ENCODE measurements around the gene LLCFC1. TPM values are rescaled to one million over a fixed set of nuclear protein-coding genes. Genes with fewer than 3 reads are reported as not detected.

LLCFC1 gene
- total and polyA plus RNA-seq, 2 of the 13 experiments (the other 11 are each of a cell fraction or from before 2014, with no cell fraction given): not detected

DNA sequence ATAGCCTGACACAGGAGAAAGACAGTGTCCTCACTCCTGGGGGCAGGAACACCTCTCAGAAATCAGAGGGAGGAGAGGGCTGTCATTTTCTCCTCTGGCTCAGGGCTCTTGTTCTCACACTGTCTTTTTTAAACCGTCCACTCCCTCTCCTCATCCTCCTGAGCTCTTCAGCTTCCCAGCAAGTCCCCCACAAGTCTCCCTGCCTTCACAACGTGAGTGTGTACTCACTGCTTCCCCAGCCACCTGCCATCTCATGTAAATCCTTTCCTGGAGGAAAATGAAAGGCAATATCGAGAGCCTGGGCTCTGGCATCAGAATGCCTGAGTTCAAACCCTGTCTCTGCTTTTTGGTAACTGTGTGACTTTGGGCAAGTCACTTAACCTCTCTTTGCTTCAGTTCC is 5.7 kb downstream of the LLCFC1 start:
- Histone ChIP-seq H3K4me1 (ENCODE audit: insufficient read depth, low read length) (no peaks in the 10 kb centered on the region), H4K20me1 (ENCODE audit: insufficient read depth, low read length) (no peaks in the 10 kb centered on the region), H2AFZ (ENCODE audit: low read length) (no peak overlapping the region), H3K36me3 (replicated peaks in 1 of 2; ENCODE audit: control insufficient read depth in 1 of 2, insufficient read depth in 2 of 2, low read length in 2 of 2) (no peaks in the 10 kb centered on the region), H3K9ac (ENCODE audit: insufficient read depth, low read depth, low read length) (no peak overlapping the region), H3K4me2 (ENCODE audit: low read depth, low read length) (no peak overlapping the region), H3K27me3 (ENCODE audit: control insufficient read depth in 1 of 2, insufficient read depth in 2 of 2, low read length in 2 of 2) (peaks cover 0 to 20% of the 10 kb centered on the region in 2 experiments; a peak in 1 of 5 replicates), H3K27ac (ENCODE audit: extremely low read length, insufficient read depth, low read length) (no peak overlapping the region), H3K4me3 (replicated peaks in 1 of 3; ENCODE audit: insufficient read depth in 1 of 3, low read depth in 2 of 3, low read length in 3 of 3) (no peak overlapping the region), H3K79me2 (ENCODE audit: insufficient read depth, low read length) (no peaks in the 10 kb centered on the region), H3K9me3 (ENCODE audit: low read length) (no peaks in the 10 kb centered on the region)
- BruUV-seq (replicated peaks): no TSS peak
- ChIA-PET CTCF (ENCODE audit: low intra/inter-chr PET ratio, low total read pairs) (no interaction called here), POLR2A (no interaction called here)
- in situ Hi-C loops (cut with HindIII; ENCODE audit: extremely low pct_ligation_motif_present, low pct_unique_long_range_greater_than_20kb) (no loop called here), intact Hi-C loops (cut with micrococcal nuclease; ENCODE audit: unreplicated experiment) (no loop called here)
- DNase-seq (ENCODE audit: low spot score) (no peak), ATAC-seq (no peak), FAIRE-seq (no peak)
- whole genome bisulfite sequencing (ENCODE audit: low lambda C conversion rate): 3% methylated on average over 3 of the region's 3 CpGs
- TF ChIP-seq RFX5 (IDR thresholded peaks at IDR 0.05; ENCODE audit: low read depth, low read length): no peak
- TF ChIP-seq, protein P1, sequence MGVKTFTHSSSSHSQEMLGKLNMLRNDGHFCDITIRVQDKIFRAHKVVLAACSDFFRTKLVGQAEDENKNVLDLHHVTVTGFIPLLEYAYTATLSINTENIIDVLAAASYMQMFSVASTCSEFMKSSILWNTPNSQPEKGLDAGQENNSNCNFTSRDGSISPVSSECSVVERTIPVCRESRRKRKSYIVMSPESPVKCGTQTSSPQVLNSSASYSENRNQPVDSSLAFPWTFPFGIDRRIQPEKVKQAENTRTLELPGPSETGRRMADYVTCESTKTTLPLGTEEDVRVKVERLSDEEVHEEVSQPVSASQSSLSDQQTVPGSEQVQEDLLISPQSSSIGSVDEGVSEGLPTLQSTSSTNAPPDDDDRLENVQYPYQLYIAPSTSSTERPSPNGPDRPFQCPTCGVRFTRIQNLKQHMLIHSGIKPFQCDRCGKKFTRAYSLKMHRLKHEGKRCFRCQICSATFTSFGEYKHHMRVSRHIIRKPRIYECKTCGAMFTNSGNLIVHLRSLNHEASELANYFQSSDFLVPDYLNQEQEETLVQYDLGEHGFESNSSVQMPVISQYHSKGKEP (CRISPR knock-in tag; IDR thresholded peaks at IDR 0.05): no peak
- TF ChIP-seq SMAD1 (CRISPR knock-in tag; IDR thresholded peaks at IDR 0.05; ENCODE audit: borderline replicate concordance, low read depth): no peak
- no peak for TF ChIP-seq POLR2A (IDR thresholded peaks at IDR 0.05; ENCODE audit: insufficient read depth in 1 of 2, low read depth in 2 of 2, low read length in 2 of 2)
- no peak for TF ChIP-seq ZNF766 (CRISPR knock-in tag; IDR thresholded peaks at IDR 0.05; ENCODE audit: borderline replicate concordance)
- no peak for TF ChIP-seq ZNF747 (CRISPR knock-in tag; IDR thresholded peaks at IDR 0.05; ENCODE audit: borderline replicate concordance)

- intact Hi-C loops (cut with micrococcal nuclease; ENCODE audit: unreplicated experiment) (no loop called here), in situ Hi-C loops (cut with HindIII; ENCODE audit: extremely low pct_ligation_motif_present, low pct_unique_long_range_greater_than_20kb) (no loop called here)
- no peak overlapping the region for H3K4me2 ChIP-seq (ENCODE audit: low read depth, low read length)
- POLR2A ChIA-PET: no interaction called here
- no peak overlapping the region for H3K9ac ChIP-seq (ENCODE audit: insufficient read depth, low read depth, low read length)
- H3K4me1 ChIP-seq (ENCODE audit: insufficient read depth, low read length): no peaks in the 10 kb centered on the region
- no peaks in the 10 kb centered on the region for H3K9me3 ChIP-seq (ENCODE audit: low read length)
- no peaks in the 10 kb centered on the region for H4K20me1 ChIP-seq (ENCODE audit: insufficient read depth, low read length)
- no peak for ATAC-seq
- H2AFZ ChIP-seq (ENCODE audit: low read length): no peak overlapping the region
- no peaks in the 10 kb centered on the region for H3K79me2 ChIP-seq (ENCODE audit: insufficient read depth, low read length)
- DNase-seq (ENCODE audit: low spot score): no peak
- no peaks in the 10 kb centered on the region for H3K36me3 ChIP-seq (replicated peaks in 1 of 2; ENCODE audit: control insufficient read depth in 1 of 2, insufficient read depth in 2 of 2, low read length in 2 of 2)
- 95% methylated on average over 2 of the region's 4 CpGs for WGBS (ENCODE audit: low lambda C conversion rate)
- no peak overlapping the region for H3K4me3 ChIP-seq (replicated peaks in 1 of 3; ENCODE audit: insufficient read depth in 1 of 3, low read depth in 2 of 3, low read length in 3 of 3)
- H3K27me3 ChIP-seq (ENCODE audit: control insufficient read depth in 1 of 2, insufficient read depth in 2 of 2, low read length in 2 of 2): peaks cover 0 to 14% of the 10 kb centered on the region in 2 experiments; a peak in 1 of 5 replicates
- no peak for FAIRE-seq
- CTCF ChIA-PET (ENCODE audit: low intra/inter-chr PET ratio, low total read pairs): no interaction called here
- BruUV-seq (replicated peaks): no TSS peak
- no peak for TF ChIP-seq CBX1 (IDR thresholded peaks at IDR 0.05; ENCODE audit: low read depth)
- H3K27ac ChIP-seq (ENCODE audit: extremely low read length, insufficient read depth, low read length): no peak overlapping the region
These were observed 9.3 kb downstream of the LLCFC1 start for GRCh38 chr7:142948603-142949002.

All from HepG2 (cell line).